NCI-H187 (cell line): ENCODE measurements around the gene SERBP1.
"Not testable (repeated sequence)": the region's sequence is repeated elsewhere in the genome, so short reads cannot be mapped to it uniquely, and the experiment has no call there.

ENCODE experiments used
- DNase-seq, 2 experiments: peaks; one replicate each; lab custom pipeline; 2025; lab: John Stamatoyannopoulos, UW

The SERBP1 gene

DNA sequence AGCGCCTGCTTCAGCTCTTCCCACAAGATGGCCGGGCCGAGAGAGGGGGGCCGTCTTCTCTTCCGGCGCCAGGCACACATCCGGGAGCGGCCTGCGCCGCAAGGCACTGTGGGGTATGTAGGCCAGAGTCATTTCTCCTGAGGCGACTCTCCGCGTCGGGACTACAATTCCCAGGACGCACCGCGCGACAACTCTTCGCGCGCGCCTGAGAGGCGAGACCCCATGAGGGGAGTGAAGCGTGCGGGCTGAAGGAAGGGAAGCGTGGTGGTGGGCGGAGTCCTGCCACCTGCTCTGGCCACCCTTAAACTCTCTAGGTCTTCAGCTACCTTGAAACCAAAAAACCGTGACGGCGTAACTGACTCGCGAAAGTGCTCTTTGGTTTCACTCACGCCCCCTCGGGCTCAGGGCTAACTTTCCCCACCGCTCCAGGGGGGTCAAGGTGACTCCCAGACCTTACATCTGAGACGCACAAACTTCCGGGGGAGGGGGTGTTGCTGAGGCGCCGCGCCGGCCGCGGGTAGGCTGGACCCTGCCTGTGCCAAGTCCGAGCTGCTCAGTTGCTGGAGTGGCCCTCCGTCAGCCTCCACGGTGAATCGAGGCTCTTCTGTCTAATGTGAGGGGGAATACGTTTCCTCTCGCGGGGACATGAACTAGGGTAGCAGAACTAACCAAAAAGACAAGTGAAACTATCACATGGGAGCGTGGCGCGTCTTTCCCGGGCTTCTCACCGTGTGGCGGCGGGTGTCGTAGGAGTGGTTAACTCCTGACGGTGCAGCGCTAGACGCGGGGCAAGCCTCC is at the start of gene SERBP1:
Gene SERBP1 (minus strand): TSS at position 45 of the 798 bp plus-strand sequence. CDS start 102 bp downstream, outside the sequence.
- DNase-seq: peak; percentile 95

DNA sequence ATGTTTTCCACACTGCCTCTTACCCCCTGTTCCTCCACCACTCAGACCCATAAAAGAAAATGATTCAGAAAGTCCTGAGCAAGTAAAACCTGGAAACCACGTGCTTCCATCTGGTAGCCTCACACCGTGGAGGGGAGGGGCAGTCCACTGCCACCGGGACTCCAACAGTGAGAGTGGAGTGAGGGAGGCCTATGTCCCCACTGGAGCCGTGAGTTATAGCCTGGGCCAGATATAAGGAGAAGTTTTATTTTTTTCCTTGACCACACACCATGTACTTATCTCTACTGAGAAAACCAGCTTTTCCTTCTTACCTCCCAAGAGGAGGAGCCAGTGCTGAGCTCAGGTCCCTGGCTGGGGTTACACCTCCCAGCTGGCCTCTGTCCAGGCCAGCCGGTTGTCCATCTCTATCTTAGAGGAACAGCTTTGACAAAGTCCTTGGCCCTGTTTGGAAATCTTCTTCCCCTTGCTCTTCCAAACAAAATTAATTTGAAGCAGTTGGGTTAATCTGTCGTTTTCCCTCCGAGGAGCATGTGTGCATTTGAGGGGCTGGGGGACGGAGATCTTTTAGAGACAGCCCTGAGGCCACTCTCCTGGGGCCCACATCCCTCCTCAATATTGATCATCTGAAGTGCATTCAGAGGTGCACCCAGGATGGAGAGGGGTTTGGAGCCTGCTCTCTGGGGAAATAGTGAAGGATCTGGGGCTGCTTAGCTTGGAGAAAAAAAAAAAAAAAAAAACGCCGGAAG is 49.1 kb upstream of the SERBP1 start:
- DNase-seq: no peak

DNA sequence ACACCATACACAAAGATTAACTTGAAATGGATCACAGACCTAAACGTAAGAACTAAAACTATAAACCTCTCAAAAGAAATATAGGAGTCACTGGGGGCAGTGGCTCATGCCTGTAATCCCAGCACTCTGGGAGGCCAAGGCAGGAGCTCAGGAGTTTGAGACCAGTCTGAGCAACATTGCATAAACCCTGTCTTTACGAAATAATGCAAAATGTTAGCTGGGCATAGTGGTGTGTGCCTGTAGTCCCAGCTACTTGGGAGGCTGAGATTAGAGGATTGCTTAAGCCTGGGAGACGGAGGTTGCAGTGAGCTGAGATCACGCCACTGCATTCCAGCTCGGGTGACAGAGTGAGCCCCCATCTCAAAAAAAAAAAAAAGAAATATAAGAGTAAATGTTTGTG is 46.7 kb upstream of the SERBP1 start:
- DNase-seq: no peak

DNA sequence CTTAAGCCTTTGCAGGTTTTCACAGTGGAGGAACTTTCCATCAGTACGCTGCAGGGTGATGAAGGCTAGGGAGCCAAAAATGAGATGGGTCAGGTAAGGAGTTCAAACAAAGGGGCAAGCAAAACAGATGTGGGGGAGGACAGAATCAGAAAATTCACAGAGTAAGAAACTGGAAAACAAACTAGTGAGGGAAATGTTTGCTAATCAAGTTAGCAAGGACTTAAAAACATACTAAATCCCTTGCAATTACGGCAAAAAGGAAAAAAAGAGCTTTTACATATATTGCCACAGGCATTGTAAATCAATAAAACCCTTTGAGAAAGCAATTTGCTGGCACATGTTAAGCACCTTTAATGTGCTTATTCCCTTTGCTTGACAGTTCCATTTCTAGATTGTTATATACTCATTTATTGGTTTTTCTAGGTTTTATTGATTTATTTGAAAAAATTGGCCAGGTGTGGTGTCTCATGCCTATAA is 45.8 kb upstream of the SERBP1 start:
- no peak for DNase-seq

DNA sequence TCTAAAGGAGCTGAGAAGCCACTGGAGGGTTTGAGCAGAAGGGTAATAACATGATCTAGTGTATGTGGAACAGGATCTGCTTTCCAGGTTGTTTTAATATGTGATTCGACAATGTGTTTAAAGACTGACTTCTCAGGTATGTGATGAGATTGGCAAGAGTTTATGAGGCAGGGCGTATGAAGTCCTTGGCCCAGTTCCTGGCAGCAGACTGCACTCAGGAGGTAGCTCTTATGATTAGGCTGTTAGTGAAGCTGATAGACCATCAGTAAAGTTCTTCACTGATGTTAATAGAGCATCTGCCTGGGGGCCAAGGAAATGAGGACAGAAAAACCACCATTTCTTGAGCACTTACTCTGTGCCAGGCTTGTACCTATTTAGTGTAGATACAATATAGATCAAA is 41.9 kb upstream of the SERBP1 start:
- no peak for DNase-seq

DNA sequence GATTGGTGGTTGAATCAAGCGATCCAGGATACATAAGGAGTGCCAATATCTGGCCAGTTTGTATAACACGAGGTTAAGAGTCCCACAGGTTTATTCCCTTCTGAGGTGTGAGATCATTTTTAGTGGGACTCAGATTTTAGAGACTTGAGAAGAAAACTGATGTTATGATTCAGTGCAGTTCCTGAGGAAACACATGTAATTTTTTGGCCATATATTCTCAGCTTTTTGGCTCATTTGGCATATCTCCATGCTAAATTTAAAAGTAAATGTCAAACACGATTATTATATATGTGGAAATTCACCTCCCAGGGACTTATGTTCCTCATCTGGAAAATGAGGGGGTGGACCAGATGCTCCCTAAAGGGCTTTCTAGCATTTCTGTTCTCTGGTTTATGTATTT is 39.2 kb upstream of the SERBP1 start:
- DNase-seq: no peak

DNA sequence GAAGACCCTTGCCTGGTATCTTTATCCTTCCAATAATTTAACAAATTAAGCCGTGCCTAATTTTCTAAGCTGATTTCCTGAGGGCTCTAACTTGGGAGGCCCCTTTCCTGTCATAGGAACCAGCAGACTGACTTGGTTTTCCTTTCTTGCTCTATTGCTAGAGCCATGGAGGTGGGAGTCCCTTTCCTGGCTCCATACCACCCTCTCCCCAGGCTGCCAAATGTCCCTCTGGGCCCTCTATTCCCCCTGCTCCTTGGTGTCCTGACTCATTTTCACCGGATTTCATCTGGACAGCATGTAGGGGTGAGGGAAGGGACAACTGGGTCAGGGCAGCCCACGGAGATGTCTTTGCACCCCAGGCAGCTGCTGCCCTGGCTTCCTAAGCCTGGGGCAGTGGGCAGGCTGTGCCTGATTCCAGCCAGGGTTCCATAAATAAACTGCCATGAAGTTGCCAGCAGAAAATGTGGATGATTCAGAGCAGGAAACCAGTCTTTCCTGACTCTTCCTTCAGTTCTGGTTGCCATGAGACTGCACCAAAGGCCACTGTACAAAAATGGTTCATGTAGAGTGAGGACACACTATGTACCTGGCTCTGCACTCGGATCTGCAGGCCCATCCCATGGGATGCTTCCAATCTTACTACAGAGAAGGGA is 38.0 kb upstream of the SERBP1 start:
- no peak for DNase-seq

DNA sequence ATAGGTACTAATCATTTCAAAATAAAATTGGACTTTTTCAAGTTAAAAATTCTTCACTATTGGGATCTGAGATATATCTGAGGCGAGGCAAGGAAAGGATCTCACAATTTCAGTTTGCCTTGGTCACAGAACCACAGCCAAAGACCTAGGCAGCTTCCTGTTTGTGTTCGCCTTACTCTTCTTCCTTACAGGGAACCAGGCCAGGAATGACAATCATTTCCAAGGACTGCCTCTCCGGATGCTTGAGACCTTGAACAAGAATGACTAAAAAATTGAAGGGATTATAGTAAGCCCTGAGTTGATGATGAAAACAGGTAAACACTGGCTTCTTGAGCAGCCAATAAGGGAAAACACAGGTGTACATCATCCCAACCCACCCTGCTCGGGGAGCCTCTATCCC is 35.2 kb upstream of the SERBP1 start:
- DNase-seq: no peak

DNA sequence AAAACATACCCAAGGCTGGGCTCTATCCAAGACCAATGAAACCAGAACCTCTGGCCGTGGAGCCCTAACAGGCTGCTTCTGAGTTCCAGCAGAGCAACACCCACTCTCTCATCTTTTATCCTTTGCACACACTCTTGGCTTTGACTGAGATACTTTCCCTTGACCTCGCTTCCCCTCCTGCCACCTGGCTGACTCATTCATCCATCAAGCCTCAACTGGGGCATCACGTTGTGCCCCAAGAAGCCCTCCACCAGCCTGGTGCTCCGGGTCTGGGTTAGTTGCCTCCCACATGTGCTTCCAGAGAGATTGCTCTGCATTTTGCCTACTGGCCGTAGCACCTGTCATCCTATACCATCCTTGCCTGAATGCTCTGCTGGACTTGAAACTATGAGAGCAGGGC is 34.5 kb upstream of the SERBP1 start:
- no peak for DNase-seq

DNA sequence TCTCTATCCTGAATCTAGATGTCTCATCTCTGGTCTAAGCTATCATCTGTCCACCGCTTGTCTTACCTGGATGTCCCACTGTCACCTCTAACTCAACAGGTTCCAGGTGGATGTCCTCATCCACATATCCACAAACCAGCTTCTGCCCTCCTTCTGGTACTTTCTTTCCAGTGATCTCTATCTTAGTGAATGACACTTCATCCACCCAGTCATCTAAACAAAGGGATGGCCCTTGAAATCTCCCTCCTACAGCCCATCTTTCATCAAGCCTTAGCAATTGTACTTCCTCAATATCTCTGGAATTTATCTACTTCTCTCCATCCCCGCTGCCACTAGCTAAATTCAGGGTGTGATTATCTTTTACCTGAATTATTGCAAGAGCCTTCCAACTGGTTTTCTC is 33.9 kb upstream of the SERBP1 start:
- no peak for DNase-seq

DNA sequence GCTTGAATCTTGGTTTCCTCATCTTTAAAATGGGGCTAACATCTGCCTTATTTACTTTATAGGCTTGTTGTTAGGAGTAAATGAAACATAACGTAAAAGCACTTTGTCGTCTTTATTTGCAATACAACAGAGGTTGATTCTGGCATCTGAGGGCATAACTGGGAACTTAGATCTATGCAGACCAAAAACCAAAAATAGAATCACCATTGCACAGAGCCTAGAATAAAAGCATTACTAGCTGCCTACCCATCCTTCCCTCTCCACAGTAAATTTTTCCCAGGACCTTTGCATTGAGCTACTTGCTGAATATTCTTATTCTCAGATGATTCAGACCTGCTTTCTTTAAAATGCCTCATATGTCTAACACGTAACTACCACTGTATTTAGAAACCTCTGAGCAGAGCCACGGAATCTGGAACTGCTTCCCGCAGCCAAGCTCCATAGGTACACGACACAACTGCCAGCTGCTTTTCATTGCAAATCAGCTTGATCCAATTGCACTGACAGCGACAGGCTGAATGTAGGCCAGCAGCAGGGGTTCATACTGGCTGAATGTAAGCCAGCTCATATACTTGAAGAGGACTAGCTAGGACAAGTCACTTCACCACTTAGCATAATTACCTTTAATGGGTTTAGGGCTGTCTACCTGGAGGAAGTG is 33.2 kb upstream of the SERBP1 start:
- peak; percentile 67 to 76 for DNase-seq

DNA sequence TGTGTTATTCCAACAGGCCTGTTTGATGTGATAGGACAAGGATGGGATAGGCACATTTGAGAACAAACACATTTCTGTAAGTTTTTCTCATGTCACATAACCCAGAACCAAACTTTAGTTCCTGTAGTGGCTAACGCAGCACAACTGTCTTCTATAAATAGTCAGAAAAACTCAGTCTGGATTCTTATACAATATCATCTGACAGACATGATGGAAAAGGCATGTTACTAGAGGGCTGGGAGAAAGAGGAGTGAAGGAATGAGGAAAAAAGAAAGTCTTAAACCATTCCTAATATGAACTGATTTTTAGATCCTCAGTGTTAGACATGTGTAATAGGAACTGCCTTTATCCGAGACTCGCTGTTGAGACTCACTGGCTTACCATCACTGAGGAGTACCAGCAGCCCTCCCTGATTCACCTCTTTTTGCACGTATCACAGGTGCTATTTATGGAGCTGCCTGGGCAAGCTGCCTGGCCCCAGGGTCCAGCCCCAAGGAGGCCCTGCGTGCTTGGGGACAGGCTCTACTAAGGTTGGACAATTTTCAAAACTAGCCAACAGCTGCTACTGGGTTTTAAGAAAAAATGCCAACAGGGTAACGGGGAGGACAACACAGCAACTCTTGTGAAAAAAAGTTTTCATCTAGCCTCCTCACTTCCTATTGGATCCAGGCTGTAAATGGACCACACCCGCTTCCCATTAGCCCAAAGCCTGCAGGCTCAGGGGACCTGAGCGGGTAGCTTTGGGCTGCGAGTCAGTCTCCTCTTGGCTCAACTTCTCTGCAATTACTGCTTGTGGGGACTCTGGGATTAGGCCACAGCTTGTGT is 30.7 kb upstream of the SERBP1 start:
- DNase-seq: no peak

DNA sequence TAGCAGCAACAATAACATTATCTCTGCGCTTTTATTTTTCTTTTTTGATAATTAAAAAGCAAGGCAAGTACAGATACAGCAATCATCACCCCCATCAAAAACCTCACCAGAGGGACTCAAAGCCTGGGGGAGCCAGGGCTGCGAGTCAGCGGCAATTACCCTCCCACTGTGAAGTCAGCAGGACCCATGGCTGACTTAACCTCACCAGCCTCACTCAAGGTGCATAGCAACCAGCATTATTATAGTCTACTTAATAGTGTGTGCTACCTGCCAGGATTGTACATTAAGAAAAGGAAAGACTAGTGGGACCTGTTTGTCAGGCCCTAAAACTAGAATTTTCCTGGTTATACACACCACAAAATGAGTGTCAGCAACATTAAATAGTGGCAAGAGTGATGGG is 28.9 kb upstream of the SERBP1 start:
- no peak for DNase-seq

DNA sequence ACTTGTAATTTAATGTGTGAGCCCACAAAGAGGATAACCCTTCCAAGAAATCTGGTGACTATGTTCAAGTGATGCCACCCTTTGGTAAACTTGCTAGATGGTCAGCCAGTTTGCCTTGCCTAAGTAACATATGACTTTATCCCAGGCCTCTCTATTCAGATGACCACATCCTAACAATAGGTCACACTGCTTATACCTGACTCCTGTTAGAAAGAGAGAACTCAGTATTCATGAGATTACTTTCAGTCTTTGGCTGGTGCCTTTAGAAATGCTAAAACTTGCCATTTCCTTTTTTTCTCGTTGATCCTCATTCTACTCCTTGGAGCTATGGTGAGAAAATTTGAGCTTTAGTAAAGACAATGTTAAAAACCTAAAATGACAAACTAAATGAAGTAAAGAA is 28.5 kb upstream of the SERBP1 start:
- no peak for DNase-seq

DNA sequence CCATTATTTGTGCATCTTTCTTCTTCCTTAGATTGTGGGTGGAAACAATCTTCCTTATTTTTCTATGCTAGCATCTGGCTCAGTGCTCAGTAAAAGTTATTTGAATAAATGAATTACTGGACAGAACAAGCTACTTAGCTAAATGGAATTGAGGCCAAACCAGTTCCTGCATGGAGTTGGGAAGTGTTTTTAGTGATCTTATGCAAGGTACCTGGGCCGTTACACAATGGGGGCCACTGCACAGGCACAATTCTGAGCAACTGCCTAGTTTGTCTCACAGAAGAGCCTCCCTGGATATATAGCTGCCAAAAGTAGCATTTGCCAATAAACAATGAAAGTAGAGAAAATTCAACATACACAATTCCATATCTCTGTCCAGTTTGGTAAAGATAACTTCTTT is 27.0 kb upstream of the SERBP1 start:
- DNase-seq: no peak

DNA sequence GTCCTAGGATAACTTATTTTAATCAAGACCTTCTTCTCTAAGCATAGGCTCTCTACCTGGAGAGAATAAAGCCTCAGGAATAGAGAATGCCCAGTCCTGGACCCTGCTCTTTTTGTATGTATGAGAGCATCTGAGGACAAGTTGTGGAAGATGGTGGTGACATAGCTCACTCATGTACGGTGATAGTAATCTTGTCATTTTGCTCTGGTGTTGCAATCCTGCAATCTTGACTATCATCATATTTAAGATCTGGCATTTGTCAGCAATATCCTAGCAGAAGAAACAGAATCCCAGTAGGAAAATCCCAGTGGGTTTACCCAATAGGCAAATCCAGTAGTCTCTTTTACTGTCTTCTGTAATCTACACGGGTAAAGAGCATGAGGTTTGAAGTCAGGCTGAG is 21.6 kb upstream of the SERBP1 start:
- no peak for DNase-seq

DNA sequence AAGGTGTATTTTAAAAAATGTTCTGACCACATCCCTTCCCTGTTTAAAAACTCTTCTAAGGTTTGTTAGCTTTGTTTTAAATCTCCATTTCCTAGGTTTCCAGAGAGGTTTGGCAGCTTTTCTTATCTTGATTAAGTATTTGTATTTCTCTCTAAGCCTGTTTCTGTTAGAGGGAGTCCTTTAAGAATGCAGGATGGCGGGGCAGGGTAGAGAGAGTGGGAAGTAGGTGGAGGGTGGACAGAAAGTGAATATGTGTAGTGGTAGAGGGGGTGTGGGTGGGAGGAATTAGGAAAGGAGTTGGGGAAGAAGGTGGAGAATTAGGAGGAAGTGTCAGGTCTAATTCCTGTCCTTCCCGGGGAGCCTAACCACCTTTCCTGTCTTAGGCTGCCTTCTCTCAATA is 21.2 kb upstream of the SERBP1 start:
- no peak for DNase-seq

DNA sequence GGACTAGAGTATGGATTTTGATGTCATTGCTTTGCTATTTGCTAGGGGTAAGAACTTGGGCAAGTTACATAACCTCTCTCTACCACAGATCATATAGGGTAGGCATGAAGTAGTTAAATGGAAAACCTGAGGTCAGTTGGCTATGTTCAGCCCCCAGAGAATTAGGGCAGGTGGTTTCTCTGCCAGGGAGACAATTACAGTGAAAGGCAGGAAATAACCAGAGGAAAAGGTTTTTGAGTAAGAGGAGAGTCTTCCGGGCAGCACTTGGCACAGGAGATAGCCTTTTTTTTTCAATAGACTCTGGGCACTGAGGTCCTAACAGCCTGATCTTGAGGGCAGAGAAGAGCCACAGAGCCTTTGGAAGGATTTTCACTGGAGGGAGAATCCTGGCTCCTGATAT is 16.7 kb upstream of the SERBP1 start:
- no peak for DNase-seq

DNA sequence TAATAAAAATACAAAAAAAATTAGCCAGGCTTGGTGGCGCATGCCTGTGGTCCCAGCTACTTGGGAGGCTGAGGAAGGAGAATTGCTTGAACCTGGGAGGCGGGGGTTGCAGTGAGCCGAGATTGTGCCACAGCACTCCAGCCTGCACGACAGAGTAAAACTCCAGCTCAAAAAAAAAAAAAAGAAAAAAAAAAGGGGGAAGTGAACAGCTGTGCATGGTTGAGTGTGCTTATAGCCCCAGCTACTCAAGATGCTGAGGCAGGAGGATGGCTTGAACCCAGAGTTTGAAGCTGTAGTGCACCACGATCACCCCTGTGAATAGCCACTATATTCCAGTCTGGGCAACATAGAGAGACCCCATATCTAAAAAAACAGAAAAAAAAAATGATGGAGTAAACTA is 15.8 kb upstream of the SERBP1 start:
- not testable (repeated sequence) for DNase-seq

DNA sequence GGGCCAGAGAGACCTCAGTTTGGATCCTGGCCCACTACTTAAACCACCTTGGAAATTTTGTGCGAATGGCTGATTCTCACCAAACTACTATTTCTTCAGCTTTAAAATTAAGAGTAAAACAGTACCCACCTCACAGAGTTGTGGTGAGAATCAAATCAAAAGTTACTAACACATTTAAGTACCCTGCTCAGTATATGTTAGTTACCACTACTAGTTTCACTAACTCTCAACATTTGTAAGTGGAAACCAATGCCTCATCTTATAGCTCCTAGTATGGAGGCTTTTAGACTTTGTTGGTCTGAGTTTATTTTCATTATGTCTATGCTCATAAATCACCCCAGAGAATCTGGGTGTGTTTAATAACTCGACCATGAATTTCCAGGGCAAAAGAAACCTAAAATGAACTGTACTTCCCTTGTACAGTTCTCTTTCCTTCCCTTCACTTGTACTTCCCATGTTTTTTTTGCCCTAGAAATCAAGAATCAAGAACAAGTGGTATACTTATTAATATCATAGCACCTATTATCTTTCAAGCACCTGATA is 11.6 kb upstream of the SERBP1 start:
- no peak for DNase-seq

DNA sequence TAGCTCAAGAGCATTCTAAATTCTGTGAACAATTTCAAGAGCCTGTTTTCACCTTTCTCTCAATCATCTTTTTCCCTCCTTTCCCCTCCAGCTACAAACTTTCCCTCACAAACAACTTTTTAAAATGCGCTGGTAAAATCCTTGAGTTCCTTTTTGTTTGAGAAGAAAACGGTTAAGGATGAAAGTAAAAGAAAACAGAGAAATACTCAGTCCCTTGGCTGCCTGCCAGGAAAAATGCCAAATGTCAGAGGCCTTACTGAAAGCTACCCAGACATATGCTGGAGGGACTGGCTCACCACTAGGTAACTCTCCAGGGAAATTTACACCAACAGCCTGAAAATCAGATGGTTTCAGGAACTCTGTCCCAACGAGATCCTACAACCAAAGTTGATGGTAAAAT is 11.0 kb upstream of the SERBP1 start:
- DNase-seq: no peak
